Breast epithelium (tissue), 3 donors: ENCODE measurements around the gene PHACTR2.

Experiments
- POLR2A ChIP-seq: fragments of 450-650 bp; IDR thresholded peaks from one replicate; pipeline ENCODE4 v1.6.1; 2016; ENCODE audit warnings: antibody characterized with exemption, mild to moderate bottlenecking, moderate library complexity
- POLR2AphosphoS5 ChIP-seq, 3 donors: sonication (generic); formaldehyde crosslinking; IDR thresholded peaks; one replicate each; pipeline ENCODE4 v1.6.1; 2017; ENCODE audit warnings: antibody characterized with exemption in 3 of 3
- TF ChIP-seq, protein P1 (sequence below), 3 donors: fragments of 450-650 bp; IDR thresholded peaks; one replicate each; pipeline ENCODE4 v1.5.1; 2016 to 2017; ENCODE audit warnings: antibody characterized with exemption in 3 of 3, mild to moderate bottlenecking in 3 of 3, moderate library complexity in 3 of 3

DNA sequence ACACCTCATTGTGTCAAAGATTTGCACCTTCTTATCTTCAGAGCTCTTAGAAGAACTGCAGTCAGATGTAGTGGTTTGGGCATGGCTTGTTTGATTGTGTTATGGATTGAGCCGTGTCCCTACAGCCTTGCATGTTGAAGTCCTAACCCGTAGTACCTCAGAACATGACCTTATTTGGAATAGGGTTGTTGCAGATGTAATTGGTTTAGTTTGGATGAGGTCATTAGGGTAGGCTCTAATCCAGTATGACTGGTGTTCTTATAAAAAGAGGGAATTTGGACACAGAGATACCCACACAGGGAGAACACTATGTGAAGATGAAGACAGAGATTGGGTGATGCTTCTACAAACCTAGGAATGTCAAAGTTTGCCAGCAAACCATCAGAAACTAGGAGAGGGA is 35.4 kb upstream of the PHACTR2 start:
- TF ChIP-seq, protein P1, sequence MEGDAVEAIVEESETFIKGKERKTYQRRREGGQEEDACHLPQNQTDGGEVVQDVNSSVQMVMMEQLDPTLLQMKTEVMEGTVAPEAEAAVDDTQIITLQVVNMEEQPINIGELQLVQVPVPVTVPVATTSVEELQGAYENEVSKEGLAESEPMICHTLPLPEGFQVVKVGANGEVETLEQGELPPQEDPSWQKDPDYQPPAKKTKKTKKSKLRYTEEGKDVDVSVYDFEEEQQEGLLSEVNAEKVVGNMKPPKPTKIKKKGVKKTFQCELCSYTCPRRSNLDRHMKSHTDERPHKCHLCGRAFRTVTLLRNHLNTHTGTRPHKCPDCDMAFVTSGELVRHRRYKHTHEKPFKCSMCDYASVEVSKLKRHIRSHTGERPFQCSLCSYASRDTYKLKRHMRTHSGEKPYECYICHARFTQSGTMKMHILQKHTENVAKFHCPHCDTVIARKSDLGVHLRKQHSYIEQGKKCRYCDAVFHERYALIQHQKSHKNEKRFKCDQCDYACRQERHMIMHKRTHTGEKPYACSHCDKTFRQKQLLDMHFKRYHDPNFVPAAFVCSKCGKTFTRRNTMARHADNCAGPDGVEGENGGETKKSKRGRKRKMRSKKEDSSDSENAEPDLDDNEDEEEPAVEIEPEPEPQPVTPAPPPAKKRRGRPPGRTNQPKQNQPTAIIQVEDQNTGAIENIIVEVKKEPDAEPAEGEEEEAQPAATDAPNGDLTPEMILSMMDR (IDR thresholded peaks at IDR 0.05): no peak
- no peak for TF ChIP-seq POLR2AphosphoS5 (IDR thresholded peaks at IDR 0.05)
- TF ChIP-seq POLR2A: no peak
